ENCODE data around the gene CEMIP. TPM values are rescaled to one million over a fixed set of nuclear protein-coding genes. Genes with fewer than 3 reads are reported as not detected.

Gene CEMIP
- total and polyA plus RNA-seq, 2 of the 8 experiments (the other 6 are each of a cell fraction or from before 2014, with no cell fraction given) = 0.11 to 0.60 TPM

- CTCF ChIA-PET (ENCODE audit: partially characterized antibody) = interaction anchor here (1.3 kb wide), 2 partner anchors 37 to 46 kb away, joined by 3 to 4 read pairs; partner anchors contain the start of gene CEMIP
- 85% methylated on average over 5 of the region's 5 CpGs; no CpG with 5 or more reads in 1 of the 2 experiments for WGBS, 2 experiments (ENCODE audit: extremely low coverage in 1 of 2, insufficient coverage in 1 of 2, insufficient read length in 1 of 2, insufficient replicate concordance in 2 of 2, low coverage in 1 of 2, low lambda C conversion rate in 2 of 2, missing lambda C conversion rate in 1 of 2)
- H3K23me2 ChIP-seq (ENCODE audit: low read depth, low read length) = no peaks in the 10 kb centered on the region
- H4K5ac ChIP-seq (ENCODE audit: insufficient read length, low read depth, low read length) = no peak overlapping the region
- H3K14ac ChIP-seq (ENCODE audit: insufficient read length) = no peak overlapping the region
- no peaks in the 10 kb centered on the region for H3K9me3 ChIP-seq (ENCODE audit: insufficient read depth in 2 of 2, low read depth in 1 of 2, low read length in 1 of 2)
- no peak overlapping the region for H3K56ac ChIP-seq (replicated peaks; ENCODE audit: insufficient read length, low read depth, low read length)
- H2BK15ac ChIP-seq (ENCODE audit: low read length) = no peak overlapping the region
- no peak overlapping the region for H4K91ac ChIP-seq (replicated peaks; ENCODE audit: insufficient read length, low read length)
- peaks cover 0 to 1% of the 10 kb centered on the region in 2 experiments for H4K20me1 ChIP-seq (replicated peaks in 1 of 2; ENCODE audit: control insufficient read depth in 1 of 2, insufficient read depth in 2 of 2, low read length in 2 of 2)
- no peak overlapping the region for H2AK5ac ChIP-seq (ENCODE audit: low read depth, low read length)
- DNase-seq (ENCODE audit: low read depth in 1 of 2, low spot score in 2 of 2) = no peak
- H3K4me1 ChIP-seq (replicated peaks in 1 of 4; ENCODE audit: control insufficient read depth in 3 of 4, insufficient read depth in 4 of 4, low read length in 3 of 4) = peaks cover 0 to 6% (median 0%) of the 10 kb centered on the region in 4 experiments; a peak in 2 of 7 replicates
- no peak overlapping the region for H3K4me3 ChIP-seq (ENCODE audit: extremely low read depth in 1 of 4, insufficient read depth in 2 of 4, low read depth in 3 of 4, low read length in 4 of 4)
- H3K79me2 ChIP-seq (ENCODE audit: control insufficient read depth in 1 of 2, insufficient read depth in 2 of 2, low read length in 2 of 2) = peaks cover 0 to 15% of the 10 kb centered on the region in 2 experiments; a peak in 2 of 4 replicates
- H2AFZ ChIP-seq (ENCODE audit: low read length) = no peak overlapping the region
- H2BK12ac ChIP-seq (ENCODE audit: low read depth, low read length) = no peak overlapping the region
- no peak overlapping the region for H3K27ac ChIP-seq (ENCODE audit: low read depth, low read length)
- H2BK120ac ChIP-seq (replicated peaks; ENCODE audit: low read depth, low read length) = no peak overlapping the region
- H3K23ac ChIP-seq (ENCODE audit: insufficient read length) = no peak overlapping the region
- H4K8ac ChIP-seq (ENCODE audit: extremely low read depth, insufficient read depth, low read length) = no peak overlapping the region
- no peak overlapping the region for H2BK20ac ChIP-seq (ENCODE audit: low read length)
- no peak overlapping the region for H3K4ac ChIP-seq (replicated peaks; ENCODE audit: insufficient read length, low read depth, low read length)
- no peaks in the 10 kb centered on the region for H3K36me3 ChIP-seq (ENCODE audit: control insufficient read depth in 2 of 4, insufficient read depth in 4 of 4, low read length in 3 of 4)
- POLR2A ChIA-PET (ENCODE audit: partially characterized antibody) = interaction anchor here (0.8 to 1.1 kb wide), 3 partner anchors 10 to 27 kb away, joined by 3 read pairs; no protein-coding TSS in a partner anchor
- no peak overlapping the region for H3K4me2 ChIP-seq (ENCODE audit: insufficient read depth in 1 of 2, low read depth in 2 of 2, low read length in 2 of 2)
- H3K18ac ChIP-seq (ENCODE audit: extremely low read depth, low read length) = no peak overlapping the region
- FAIRE-seq = no peak
- no peaks in the 10 kb centered on the region for H3K27me3 ChIP-seq (replicated peaks in 1 of 4; ENCODE audit: control insufficient read depth in 3 of 4, extremely low read depth in 1 of 4, insufficient read depth in 3 of 4, low read length in 3 of 4)
- H2BK5ac ChIP-seq (ENCODE audit: low read depth, low read length) = no peak overlapping the region
- H3K79me1 ChIP-seq (ENCODE audit: low read depth, low read length) = peaks cover 3% of the 10 kb centered on the region
- H3K9ac ChIP-seq (replicated peaks in 1 of 4; ENCODE audit: extremely low read depth in 1 of 4, low read depth in 3 of 4, low read length in 3 of 4) = no peak overlapping the region
- TF ChIP-seq CTCF (IDR thresholded peaks at IDR 0.05; ENCODE audit: control extremely low read depth in 1 of 3, insufficient read depth in 1 of 3, low read depth in 1 of 3, low read length in 3 of 3) (no peak), NRF1 (IDR thresholded peaks at IDR 0.05; ENCODE audit: low read depth, low read length) (no peak), EZH2 (IDR thresholded peaks at IDR 0.05; ENCODE audit: low read depth, low read length, severe bottlenecking) (no peak), MAX (IDR thresholded peaks at IDR 0.05) (no peak), KDM1A (IDR thresholded peaks at IDR 0.05; ENCODE audit: borderline replicate concordance, low read length) (no peak), TEAD4 (IDR thresholded peaks at IDR 0.05; ENCODE audit: low read depth, low read length) (no peak), TAF1 (IDR thresholded peaks at IDR 0.05; ENCODE audit: low read depth, low read length) (no peak), GTF2F1 (IDR thresholded peaks at IDR 0.05; ENCODE audit: borderline replicate concordance, low read depth, low read length) (no peak), CBX8 (IDR thresholded peaks at IDR 0.05; ENCODE audit: borderline replicate concordance, low read depth, low read length) (no peak), PHF8 (conservative IDR thresholded peaks at IDR 0.05; ENCODE audit: low read depth, low read length) (no peak), POU5F1 (IDR thresholded peaks at IDR 0.05; ENCODE audit: low read depth, low read length) (no peak)
These were observed 46.4 kb upstream of the CEMIP start for GRCh38 chr15:80732818-80733217.
